Brain microvascular endothelial cell (primary cell): ENCODE results near the gene TMEM250.

Experiments
- DNase-seq: peaks from one replicate; pipeline ENCODE4 v3.0.0-alpha.2; 2020
- H3K27ac ChIP-seq: fragments of 250-450 bp; sonication (Bioruptor Pico); 2 replicates; pipeline ENCODE4 v1.5.1; 2020; ENCODE audit warnings: mild to moderate bottlenecking, moderate library complexity
- H3K27me3 ChIP-seq: fragments of 250-450 bp; sonication (Bioruptor Pico); replicated peaks from 2 replicates; pipeline ENCODE4 v1.5.1; 2020; ENCODE audit warnings: mild to moderate bottlenecking
- H3K36me3 ChIP-seq: fragments of 250-450 bp; sonication (Bioruptor Pico); replicated peaks from 2 replicates; pipeline ENCODE4 v1.5.1; 2020; ENCODE audit warnings: mild to moderate bottlenecking
- H3K4me3 ChIP-seq: 2 replicates; pipeline ENCODE4 v1.5.1; 2011; ENCODE audit warnings: low read depth, mild to moderate bottlenecking, control low read depth, low read length, moderate library complexity
- in situ Hi-C: cut with HindIII; loops from 2 replicates; pipeline ENCODE4 v1.10.0; 2017; ENCODE audit warnings: low sequenced_read_pairs, low pct_ligation_motif_present
- TF ChIP-seq, protein P1 (sequence below): IDR thresholded peaks from 2 replicates; pipeline ENCODE4 v1.5.1; 2011; ENCODE audit warnings: low read depth, mild to moderate bottlenecking, moderate library complexity, low read length, control low read depth, inconsistent platforms; ENCODE audit errors: missing control alignments

The TMEM250 gene

DNA sequence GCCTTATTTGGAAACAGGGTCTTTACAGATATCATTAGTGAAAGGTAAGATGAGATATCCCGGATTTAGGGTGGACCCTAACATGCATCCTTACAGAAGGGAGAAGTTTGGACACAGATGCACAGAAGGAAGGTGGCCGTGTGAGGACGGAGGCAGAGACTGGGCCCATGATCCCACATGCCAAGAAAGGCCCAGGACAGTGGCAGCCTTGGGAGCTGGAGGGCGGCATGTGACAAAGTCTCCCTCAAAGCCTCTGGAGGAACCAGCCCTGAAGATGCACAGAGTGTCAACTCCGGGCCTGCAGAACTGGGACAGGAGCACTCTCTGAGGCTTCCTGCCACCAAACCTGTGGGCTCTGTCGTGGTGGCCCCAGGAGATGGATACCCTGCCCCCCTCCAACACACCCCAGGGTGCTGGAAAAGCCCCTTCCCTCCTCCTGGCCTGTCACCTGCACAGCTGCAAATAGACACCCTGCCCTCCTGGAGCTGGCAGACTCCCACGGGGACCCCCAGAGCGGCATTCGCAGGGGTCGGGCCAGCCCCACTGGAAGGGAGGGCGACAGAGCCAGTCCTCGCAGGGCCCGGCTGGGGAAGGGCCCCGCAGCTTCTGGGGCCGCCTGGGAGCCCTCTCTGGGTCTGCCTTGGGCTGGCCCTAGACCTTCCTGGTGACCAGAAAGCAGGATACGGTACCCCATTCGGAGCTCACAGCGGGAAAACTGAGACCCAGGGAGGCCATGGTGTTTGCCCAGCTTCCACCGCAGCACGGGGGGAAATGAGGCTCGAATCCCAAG lies 31.5 kb downstream of the TMEM250 start:
- Histone ChIP-seq H3K36me3 (peaks cover 7% of the 10 kb centered on the region), H3K4me3 (no peak overlapping the region), H3K27me3 (no peaks in the 10 kb centered on the region), H3K27ac (no peak overlapping the region)
- TF ChIP-seq, protein P1, sequence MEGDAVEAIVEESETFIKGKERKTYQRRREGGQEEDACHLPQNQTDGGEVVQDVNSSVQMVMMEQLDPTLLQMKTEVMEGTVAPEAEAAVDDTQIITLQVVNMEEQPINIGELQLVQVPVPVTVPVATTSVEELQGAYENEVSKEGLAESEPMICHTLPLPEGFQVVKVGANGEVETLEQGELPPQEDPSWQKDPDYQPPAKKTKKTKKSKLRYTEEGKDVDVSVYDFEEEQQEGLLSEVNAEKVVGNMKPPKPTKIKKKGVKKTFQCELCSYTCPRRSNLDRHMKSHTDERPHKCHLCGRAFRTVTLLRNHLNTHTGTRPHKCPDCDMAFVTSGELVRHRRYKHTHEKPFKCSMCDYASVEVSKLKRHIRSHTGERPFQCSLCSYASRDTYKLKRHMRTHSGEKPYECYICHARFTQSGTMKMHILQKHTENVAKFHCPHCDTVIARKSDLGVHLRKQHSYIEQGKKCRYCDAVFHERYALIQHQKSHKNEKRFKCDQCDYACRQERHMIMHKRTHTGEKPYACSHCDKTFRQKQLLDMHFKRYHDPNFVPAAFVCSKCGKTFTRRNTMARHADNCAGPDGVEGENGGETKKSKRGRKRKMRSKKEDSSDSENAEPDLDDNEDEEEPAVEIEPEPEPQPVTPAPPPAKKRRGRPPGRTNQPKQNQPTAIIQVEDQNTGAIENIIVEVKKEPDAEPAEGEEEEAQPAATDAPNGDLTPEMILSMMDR, result no peak
- in situ Hi-C loops, result no loop called here
- no peak for DNase-seq

DNA sequence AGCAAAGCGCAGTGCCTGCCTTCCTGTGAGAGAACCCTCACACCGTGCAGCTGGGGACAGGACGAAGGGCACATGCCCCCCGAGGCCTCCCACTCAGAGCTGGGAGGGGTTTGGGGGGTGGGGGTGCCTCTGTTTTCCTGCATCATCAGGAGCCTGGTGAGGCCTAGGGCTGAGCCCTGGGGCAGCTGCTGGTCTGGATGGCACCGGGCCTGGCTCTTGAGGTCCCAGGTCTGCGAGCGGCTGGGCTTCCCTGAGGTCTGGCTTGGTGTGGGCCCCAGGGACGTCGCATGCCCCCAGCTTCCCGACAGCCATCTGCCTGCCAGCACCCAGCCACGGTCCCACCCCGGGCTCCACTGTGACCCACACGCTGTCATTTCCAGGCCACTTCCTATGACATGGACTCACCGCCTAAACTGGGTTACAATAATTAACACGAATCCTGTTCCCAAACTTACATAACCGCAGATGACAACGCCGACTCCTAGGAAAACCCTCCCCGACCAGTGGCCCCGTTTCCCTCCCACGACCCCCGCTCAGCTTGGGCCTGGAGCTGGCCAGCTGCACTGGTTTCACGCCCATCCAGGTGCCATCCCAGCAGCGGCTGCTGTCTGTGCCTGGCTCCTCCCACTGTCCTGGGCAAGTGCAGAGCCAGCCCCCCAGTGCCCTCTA lies 32.3 kb downstream of the TMEM250 start:
- TF ChIP-seq, protein P1, result no peak
- Histone ChIP-seq H3K36me3 (peaks cover 7% of the 10 kb centered on the region), H3K4me3 (no peak overlapping the region), H3K27ac (no peak overlapping the region), H3K27me3 (no peaks in the 10 kb centered on the region)
- DNase-seq, result no peak
- in situ Hi-C loops, result no loop called here

DNA sequence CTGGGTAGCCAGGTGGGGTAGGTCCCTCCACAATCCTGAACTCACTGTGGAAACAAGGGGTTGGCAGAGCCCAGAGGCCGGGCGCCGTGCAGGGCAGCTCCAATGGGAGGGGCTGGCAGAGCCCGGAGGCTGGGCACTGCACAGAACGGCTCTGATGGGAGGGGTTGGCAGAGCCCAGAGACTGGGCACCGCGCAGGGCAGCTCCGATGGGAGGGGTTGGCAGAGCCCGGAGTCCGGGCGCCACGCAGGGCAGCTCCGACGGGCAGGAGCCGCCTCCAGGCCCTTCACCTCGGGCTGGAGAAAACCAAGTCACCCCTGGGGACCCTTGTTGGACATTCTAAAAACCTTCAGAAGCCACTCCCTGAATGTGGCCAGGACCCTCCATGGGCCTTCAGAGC lies 32.9 kb downstream of the TMEM250 start:
- no peak overlapping the region for H3K4me3 ChIP-seq

DNA sequence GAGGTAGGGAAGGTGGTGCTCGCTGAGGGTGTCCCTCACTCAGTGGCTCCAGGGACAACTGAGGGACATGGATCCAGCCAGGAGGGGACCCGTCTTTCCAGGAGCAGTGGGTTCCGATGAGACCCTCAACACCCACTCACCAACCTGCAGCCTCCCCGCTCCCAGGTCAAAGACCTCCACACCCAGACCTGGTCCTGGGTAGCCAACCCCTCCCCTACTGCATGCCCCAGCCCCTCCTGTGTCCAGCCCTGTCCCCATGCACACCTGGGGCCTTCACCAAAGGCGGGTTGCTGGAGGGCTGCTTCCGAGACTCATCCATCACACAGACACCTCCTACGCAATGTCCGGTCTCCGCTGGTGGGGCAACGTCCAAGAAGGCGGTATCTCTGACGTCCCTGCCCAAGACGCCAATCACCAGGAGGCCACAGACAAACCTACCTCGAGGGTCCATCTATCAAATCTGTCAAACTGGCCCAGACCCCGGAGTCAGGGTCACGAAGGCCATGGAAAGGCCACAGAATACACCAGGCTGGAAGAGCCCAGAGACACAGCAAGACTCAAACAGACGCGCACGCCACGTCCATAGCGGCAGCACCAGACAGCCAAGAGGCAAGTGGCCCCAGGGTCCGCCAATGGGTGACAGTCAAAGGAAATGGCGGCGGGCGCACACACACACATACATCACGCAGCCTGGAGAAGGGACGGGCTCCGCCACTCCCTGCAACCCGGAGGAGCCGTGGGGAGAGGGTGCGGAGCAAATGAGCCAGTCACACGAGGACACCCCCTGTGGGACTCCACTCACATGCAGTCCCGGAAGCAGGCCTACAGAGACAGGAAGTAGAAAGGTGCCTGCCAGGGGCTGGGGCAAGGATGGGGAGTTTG lies 34.4 kb downstream of the TMEM250 start:
- H3K27me3 ChIP-seq, result no peaks in the 10 kb centered on the region
- no peak overlapping the region for H3K4me3 ChIP-seq
- DNase-seq, result no peak
- H3K27ac ChIP-seq, result no peak overlapping the region
- TF ChIP-seq, protein P1, result no peak
- H3K36me3 ChIP-seq, result peaks cover 7% of the 10 kb centered on the region
- in situ Hi-C loops, result no loop called here

More for the DNA sequence above, 32.9 kb downstream of the TMEM250 start:
- Histone ChIP-seq H3K27ac (no peak overlapping the region), H3K36me3 (peaks cover 7% of the 10 kb centered on the region), H3K27me3 (no peaks in the 10 kb centered on the region)
- no peak for DNase-seq
- TF ChIP-seq, protein P1, result no peak
- in situ Hi-C loops, result no loop called here

DNA sequence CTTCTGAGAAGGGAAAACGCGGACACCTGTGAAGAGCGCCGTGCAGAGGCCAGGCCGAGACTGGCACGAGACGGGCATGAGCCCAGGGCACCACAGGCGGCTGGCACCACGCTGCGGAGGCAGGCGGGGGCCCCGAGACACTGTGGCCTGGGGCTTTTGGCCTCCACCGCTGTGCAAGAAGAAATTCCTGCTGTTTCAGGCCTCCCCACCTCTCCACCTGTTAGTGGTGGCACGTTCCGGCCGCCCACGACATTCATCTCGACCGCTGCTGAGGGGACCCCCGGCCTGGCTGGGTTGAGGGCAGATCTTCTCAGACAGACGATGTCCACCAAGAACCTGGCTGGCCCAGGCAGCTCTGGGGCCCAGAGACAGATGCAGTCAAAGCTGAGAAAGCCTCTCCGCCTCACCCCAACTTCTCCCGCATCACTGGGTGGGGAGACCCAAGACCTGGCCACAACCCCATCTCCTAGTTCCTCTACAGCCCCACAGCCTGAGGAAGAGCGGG lies 35.1 kb downstream of the TMEM250 start:
- peaks cover 7% of the 10 kb centered on the region for H3K36me3 ChIP-seq
- H3K27me3 ChIP-seq, result no peaks in the 10 kb centered on the region
- H3K4me3 ChIP-seq, result no peak overlapping the region
- H3K27ac ChIP-seq, result no peak overlapping the region
- in situ Hi-C loops, result no loop called here
- DNase-seq, result no peak
- TF ChIP-seq, protein P1, result no peak
